Activated CD8-positive, alpha-beta memory T cell treated with anti-CD3 and anti-CD28 coated beads for 4 hours (primary cell): Measurements from ENCODE around the gene FLII.
"Not testable (repeated sequence)": the region's sequence is repeated elsewhere in the genome, so short reads cannot be mapped to it uniquely, and the experiment has no call there.

ENCODE experiments used
- DNase-seq, 2 donors: peaks; one replicate each; pipeline ENCODE4 v3.0.0-alpha.2; 2020; ENCODE audit warnings: low read depth in 2 of 2

Gene FLII

GRCh38 chr17:18258356-18259038 lies at the start of gene FLII:
FLII (minus strand) TSS chr17:18258738; CDS start chr17:18258690, 48 bp downstream.
- DNase-seq = peak in 1 of 2 donors; percentile 20

DNA sequence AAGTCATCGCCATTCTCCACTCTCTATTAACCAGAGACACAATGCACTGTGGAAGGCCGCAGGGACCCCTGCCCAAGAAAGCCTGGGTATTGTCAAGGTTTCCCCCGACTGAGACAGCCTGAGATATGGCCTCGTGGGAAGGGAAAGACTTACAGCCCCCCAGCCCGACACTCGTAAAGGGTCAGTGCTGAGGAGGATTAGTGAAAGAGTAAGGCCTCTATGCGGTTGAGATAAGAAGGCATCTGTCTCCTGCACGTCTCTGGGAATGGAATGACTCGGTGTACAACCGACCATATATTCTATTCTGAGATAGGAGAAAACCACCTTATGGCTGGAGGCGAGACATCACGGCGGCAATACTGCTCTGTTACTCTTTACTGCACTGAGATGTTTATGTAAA lies 44.7 kb upstream of the FLII start:
- DNase-seq = not testable (repeated sequence)

DNA sequence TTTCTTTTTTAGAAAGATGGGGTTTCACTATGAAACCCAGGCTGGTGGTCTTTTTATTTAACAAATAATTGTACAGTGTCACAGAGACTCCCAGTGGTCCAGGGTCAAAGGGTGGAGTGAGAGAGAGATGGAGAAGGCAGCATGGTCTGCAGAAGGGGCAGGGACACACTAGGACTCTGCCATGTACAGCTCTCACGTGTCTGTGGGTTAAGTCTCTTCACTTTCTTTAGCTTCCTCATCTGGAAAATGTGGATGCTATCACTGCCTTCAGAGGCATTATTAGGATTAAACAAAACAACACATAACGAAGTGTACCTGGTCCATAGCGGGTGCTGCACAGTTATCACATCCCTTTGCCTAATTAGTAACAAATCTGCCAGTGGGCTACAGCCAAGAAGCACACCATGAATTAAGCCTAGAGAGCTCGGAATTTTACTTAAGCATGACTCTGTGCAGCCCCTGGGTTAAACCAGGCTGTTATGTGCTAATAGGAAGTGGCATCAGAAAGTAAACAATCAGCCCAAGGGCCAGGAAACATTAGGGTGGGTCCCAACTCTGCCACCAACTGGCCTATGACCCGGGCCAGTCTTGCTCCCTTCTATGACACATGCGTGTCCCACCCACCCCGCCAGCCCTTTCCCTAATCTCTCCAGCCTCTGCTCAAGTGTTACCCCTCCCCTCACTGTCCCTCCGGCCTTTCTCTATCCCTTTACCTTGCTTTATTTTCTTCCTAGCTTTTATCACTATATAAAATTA lies 42.4 kb upstream of the FLII start:
- DNase-seq = no peak

DNA sequence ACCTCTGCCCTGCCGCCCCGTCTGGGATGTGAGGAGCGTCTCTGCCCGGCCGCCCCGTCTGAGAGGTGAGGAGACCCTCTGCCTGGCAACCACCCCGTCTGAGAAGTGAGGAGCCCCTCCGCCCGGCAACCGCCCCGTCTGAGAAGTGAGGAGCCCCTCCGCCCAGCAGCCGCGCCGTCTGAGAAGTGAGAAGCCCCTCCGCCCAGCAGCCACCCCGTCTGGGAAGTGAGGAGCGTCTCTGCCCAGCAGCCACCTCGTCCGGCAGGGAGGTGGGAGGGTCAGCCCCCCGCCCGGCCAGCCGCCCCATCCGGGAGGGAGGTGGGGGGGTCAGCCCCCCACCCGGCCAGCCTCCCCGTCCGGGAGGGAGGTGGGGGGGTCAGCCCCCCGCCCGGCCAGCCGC lies 39.5 kb upstream of the FLII start:
- not testable (repeated sequence) for DNase-seq

GRCh38 chr17:18291718-18292540 lies 33.4 kb upstream of the FLII start:
- DNase-seq = no peak

GRCh38 chr17:18285296-18285695 lies 26.8 kb upstream of the FLII start:
- no peak for DNase-seq

GRCh38 chr17:18281788-18282187 lies 23.2 kb upstream of the FLII start:
- DNase-seq = no peak

DNA sequence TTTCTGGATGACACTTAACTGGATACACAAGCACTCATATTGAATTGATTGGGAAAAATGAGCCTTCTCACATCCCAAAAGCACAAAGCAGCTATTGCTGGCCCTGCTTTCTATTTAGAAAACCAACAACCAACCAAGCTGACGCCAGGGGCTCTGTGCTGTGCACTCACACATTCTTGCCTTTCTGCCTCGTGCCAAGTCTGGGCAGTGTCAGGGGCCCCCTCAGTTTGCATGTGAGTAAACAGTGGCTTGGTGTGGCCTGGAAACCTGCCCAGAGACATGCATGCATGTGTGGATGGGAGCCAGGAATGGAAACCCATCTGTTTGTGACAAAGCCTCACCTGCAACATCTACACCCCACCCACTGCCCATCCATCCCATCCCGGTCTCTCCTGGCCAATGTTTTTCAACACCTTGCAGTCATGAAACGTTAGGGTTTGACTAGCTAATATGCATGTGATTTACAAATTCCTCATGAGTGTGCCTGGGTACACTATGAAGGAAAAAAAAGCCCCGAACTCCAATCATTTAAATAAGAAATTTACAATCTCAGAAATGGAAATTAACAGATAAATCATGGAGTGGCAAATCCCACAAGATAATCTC lies 22.3 kb upstream of the FLII start:
- no peak for DNase-seq

DNA sequence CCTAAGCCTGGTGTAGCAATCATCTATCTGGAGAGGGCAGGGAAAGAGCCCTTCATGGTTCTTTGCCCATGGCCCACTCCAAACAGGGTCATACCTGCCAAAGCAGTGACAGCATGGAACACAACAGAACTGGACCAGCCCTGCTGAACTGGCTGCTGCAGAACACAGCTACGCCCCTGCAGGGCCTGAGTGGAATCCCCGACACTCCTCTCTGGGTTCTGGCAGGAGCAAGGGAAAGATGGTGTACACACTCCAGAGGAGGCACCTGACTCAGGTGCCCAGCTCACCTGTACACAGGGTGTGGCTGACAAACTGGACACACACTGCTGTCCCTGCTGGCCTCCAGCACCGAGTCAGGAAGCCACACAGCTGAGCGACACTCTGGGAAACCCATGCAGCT lies 21.7 kb upstream of the FLII start:
- no peak for DNase-seq

DNA sequence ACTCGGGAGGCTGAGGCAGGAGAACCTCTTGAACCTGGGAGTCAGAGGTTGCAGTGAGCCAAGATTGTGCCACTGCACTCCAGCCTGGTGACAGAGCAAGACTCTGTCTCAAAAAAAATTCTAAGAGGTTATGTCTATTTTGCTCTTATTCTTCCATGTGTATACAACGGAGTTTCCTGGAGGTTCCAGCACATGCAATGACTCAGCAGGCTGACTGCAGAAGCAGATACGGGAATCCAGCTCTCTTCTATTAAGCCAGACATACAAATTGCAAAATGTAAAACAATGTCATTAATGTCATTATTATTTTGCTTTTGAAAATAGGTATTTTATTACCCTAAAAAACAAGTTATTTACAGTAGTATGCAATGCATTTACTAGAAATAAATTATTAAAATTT lies 20.3 kb upstream of the FLII start:
- no peak for DNase-seq

DNA sequence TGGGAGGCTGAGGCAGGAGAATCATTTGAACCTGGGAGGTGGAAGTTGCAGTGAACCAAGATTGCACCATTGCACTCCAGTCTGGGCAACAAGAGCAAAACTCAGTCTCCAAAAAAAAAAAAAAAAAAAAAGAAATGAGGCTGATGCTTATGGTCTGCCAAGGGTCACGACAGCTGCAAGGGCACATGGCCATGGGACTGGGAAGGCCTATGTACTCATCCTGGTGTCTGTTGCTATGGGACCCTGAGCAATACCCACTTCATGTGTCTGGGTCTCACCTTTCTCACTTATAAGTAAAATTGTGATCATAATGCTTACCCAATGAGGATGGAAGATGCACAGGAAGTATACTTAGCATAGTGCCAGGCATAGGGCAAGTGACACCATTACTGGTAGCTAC lies 18.5 kb upstream of the FLII start:
- no peak for DNase-seq

GRCh38 chr17:18270046-18270931 lies 11.8 kb upstream of the FLII start:
- DNase-seq = no peak

DNA sequence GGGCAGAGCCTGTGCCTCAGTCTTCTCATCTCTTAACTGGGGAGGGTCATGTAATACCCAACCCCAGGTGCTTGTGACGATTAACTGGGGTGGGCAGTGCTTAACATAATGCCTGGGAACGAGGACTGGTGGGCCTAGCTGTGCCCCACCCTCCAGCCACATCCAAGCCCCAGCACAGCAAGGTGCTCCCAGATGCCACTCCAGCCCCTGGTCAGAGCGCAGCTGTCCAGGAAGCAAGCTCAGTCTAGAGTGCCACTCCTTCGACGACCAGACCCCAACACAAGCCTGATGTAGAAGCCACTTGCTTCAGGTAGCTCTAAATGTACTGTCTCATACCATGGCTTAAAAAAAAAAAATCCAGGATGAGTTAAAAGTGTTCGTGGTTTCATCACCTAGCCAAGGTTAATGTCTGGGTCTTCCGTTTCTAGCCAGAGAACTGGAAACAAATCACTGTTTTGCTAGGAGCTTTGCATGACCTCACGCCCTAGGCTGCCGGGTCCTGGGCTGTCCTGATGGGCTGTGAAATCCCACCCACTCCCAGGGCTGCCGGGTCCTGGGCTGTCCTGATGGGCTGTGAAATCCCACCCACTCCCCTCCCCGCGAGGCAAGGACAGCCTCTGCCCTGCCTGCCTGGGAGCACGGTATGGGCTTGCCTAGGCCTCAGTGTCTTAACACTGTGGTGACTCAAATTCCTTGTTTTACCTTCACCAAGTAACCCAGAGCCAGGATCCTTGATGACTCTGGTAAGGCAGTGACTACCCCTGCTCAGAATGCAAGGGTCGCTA lies 9.6 kb upstream of the FLII start:
- DNase-seq = no peak

GRCh38 chr17:18267366-18267765 lies 8.8 kb upstream of the FLII start:
- no peak for DNase-seq

GRCh38 chr17:18263885-18264682 lies 5.5 kb upstream of the FLII start:
- no peak for DNase-seq

- DNase-seq = no peak
Observed at GRCh38 chr17:18262641-18263040, 4.1 kb upstream of the FLII start.

GRCh38 chr17:18262111-18262510 lies 3.6 kb upstream of the FLII start:
- no peak for DNase-seq

- no peak for DNase-seq
Observed at GRCh38 chr17:18261659-18262058, 3.1 kb upstream of the FLII start.

- DNase-seq = peak in 1 of 2 donors; percentile 8
Observed at GRCh38 chr17:18261146-18261515, 2.6 kb upstream of the FLII start.
